Astrocyte of the spinal cord (primary cell): ENCODE data around the gene MYO1E.

ENCODE experiments used
- DNase-seq: peaks from one replicate; pipeline ENCODE4 v3.0.0; 2011; ENCODE audit warnings: low read depth, low spot score
- H3K4me3 ChIP-seq: 2 replicates; pipeline ENCODE4 v1.5.1; 2011; ENCODE audit warnings: low read depth, mild to moderate bottlenecking, low read length, moderate library complexity
- in situ Hi-C: cut with HindIII; loops from 2 replicates; pipeline ENCODE4 v1.10.0; 2017; ENCODE audit warnings: low sequenced_read_pairs
- TF ChIP-seq, protein P1 (sequence below): IDR thresholded peaks from 2 replicates; pipeline ENCODE4 v1.5.1; 2012; ENCODE audit warnings: low read depth, mild to moderate bottlenecking, low read length, inconsistent platforms

Gene MYO1E

DNA sequence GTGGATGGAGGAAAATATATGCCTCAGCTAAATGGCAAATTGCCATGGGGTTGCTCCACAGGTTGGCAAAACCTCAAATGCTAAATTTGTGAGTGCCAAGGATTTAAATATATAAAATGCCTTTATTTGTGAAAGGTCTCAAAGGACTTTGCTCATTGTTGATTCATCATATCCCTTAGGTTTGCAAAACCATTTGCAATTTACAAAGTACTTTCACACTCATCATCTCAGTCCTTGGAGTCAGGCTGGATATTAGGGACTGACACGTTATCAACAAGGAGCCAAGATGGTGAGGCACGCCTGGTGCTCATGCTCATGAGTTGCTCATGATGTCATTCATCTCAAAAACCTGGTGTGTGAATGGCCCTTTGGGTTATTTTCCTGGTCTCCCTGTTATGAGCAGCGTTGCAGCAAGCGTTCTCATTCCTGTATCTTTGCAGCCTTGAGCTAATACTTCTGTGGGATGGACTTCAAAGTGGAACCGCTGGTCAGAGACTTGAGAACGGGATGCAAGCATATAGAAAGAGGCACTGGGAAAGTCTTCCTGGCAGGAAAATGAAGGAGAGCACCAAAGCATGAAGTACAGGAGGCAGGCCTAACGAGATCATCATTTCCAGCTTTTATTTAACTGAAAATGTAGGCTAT lies 66.0 kb downstream of the MYO1E start:
- in situ Hi-C loops = no loop called here
- H3K4me3 ChIP-seq = no peak overlapping the region
- peak; percentile 39 for DNase-seq
- TF ChIP-seq, protein P1, sequence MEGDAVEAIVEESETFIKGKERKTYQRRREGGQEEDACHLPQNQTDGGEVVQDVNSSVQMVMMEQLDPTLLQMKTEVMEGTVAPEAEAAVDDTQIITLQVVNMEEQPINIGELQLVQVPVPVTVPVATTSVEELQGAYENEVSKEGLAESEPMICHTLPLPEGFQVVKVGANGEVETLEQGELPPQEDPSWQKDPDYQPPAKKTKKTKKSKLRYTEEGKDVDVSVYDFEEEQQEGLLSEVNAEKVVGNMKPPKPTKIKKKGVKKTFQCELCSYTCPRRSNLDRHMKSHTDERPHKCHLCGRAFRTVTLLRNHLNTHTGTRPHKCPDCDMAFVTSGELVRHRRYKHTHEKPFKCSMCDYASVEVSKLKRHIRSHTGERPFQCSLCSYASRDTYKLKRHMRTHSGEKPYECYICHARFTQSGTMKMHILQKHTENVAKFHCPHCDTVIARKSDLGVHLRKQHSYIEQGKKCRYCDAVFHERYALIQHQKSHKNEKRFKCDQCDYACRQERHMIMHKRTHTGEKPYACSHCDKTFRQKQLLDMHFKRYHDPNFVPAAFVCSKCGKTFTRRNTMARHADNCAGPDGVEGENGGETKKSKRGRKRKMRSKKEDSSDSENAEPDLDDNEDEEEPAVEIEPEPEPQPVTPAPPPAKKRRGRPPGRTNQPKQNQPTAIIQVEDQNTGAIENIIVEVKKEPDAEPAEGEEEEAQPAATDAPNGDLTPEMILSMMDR = no peak

DNA sequence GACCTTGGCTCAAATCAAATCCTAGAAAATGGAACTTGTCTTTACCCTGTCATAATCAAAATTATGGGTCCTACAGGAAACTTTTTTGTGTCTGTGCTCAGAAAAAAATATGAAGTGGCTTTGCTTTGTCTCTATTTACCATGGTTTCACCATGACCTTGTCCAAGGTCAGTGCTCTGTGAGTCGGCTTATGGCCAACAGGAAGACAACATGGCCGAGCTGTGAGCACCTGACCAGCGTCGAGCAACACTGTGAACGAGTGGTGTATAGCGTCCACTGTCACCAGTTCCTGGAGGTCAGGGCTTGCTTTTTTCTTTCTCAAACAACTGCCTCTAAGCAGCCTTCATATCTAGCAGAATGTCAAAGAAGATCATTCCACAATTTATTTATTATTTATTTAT lies 67.9 kb downstream of the MYO1E start:
- H3K4me3 ChIP-seq = no peak overlapping the region
- DNase-seq = no peak
- in situ Hi-C loops = no loop called here
- TF ChIP-seq, protein P1 = no peak

DNA sequence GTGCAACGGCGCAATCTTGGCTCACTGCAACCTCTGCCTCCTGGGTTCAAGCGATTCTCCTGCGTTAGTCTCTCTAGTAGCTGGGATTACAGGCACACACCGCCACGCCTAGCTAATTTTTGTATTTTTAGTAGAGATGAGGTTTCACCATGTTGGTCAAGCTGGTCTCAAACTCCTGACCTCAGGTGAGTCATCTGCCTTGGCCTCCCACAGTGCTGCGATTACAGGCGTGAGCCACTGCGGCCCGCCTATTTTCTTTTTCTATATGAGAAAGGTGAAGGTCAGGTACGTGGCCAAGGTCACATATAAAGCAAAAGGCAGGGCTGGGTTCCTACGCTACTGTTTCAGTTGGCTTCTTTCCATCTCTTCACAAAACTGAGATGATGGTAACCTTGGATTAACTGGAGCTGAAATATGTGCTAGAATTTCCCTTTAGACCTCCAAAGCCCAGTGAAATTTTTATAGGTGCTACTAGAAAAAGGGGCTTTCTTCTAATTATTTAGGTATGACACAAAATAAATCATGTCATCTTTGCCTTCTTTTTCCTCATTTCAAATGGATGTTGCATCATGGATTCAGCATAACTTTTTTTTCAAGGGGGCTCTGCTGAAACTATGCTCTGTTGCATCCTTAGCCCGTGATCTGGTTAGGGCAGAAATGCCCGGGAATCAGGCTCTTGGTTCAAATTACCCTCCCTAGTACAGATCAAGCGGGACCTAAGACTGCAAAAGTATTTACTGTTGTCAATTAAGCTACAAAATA lies 68.5 kb downstream of the MYO1E start:
- in situ Hi-C loops = no loop called here
- no peak overlapping the region for H3K4me3 ChIP-seq
- DNase-seq = peak; percentile 56
- TF ChIP-seq, protein P1 = no peak

DNA sequence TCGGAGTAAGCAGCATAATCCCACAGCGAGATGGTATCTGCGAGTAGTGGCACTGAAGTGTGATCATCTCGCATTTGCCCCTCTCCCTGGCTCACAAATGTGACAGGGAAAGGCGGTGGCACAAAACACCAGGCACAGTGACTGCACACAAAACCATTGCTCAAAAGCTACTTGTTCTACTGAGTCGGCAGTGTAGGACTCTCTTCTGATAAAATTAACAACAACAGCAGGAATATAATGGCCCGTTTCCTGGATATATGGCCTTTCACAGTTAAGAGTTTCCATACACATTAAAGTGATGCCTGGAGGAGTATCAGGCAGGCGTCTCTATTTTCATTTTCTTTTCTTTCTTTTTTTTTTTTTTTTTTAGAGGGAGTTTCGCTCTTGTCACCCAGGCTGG lies 69.0 kb downstream of the MYO1E start:
- H3K4me3 ChIP-seq = no peak overlapping the region
- in situ Hi-C loops = no loop called here
- TF ChIP-seq, protein P1 = no peak
- DNase-seq = no peak

DNA sequence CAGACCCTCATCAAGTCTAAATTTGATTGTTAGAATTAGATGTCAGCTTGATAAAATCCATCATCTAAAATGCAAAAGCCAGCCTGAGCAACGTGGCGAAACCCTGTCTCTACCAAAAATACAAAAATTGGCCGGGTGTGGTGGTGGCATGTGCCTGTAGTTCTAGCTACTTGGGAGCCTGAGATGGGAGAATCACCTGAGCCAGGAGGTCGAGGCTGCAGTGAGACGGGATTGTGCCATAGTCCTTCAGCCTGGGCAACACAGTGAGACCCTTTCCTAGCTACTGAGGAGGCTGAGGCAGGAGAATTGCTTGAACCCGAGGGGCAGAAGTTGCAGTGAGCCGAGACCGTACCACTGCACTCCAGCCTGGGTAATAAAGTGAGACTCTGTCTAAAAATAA lies 69.5 kb downstream of the MYO1E start:
- TF ChIP-seq, protein P1 = no peak
- no peak overlapping the region for H3K4me3 ChIP-seq
- in situ Hi-C loops = no loop called here
- no peak for DNase-seq

DNA sequence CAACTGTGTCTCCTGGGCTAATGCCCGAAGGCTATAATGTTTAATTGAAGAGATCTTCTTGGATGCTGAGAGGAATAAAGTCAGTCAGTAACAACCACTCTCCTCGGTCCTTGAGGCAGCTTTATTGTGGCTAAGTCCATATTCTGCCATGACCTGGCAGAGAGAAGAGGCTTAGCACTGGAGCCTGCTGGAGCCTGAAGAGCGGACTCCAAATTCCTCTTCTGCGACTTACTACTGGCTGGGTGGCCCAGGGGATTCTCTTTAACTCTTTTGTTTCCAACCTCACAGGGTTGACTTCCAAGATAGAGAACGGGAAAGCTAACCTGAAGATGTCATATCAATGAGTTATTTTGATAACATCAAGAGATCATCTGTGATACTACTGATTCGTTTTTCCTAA lies 71.1 kb downstream of the MYO1E start:
- TF ChIP-seq, protein P1 = no peak
- in situ Hi-C loops = no loop called here
- no peak overlapping the region for H3K4me3 ChIP-seq
- no peak for DNase-seq
